ENCODE data around the gene TSFM. TPM values are rescaled to one million over a fixed set of nuclear protein-coding genes. Genes with fewer than 3 reads are reported as not detected.
A peak's percentile ranks its signal among the peaks of the same experiment; 100 is the strongest.

TSFM gene
- total and polyA plus RNA-seq, 2 of the 13 experiments (the other 11 are each of a cell fraction or from before 2014, with no cell fraction given), result 29.8 to 68.3 TPM

- TF ChIP-seq, protein P1, sequence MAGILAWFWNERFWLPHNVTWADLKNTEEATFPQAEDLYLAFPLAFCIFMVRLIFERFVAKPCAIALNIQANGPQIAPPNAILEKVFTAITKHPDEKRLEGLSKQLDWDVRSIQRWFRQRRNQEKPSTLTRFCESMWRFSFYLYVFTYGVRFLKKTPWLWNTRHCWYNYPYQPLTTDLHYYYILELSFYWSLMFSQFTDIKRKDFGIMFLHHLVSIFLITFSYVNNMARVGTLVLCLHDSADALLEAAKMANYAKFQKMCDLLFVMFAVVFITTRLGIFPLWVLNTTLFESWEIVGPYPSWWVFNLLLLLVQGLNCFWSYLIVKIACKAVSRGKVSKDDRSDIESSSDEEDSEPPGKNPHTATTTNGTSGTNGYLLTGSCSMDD (CRISPR knock-in tag; IDR thresholded peaks at IDR 0.05), result no peak
- TF ChIP-seq ZNF33B (CRISPR knock-in tag; IDR thresholded peaks at IDR 0.05), result no peak
- TF ChIP-seq EHMT2 (IDR thresholded peaks at IDR 0.05; ENCODE audit: borderline replicate concordance, low read depth, low read length), result no peak
- peak; percentile 94 for TF ChIP-seq FOXO1 (CRISPR knock-in tag; IDR thresholded peaks at IDR 0.05)
- TF ChIP-seq HDAC6 (IDR thresholded peaks at IDR 0.05; ENCODE audit: low read depth, low read length), result no peak
- TF ChIP-seq ZNF350 (CRISPR knock-in tag; IDR thresholded peaks at IDR 0.05; ENCODE audit: borderline replicate concordance, low read depth), result peak; percentile 87
- TF ChIP-seq, protein P2, sequence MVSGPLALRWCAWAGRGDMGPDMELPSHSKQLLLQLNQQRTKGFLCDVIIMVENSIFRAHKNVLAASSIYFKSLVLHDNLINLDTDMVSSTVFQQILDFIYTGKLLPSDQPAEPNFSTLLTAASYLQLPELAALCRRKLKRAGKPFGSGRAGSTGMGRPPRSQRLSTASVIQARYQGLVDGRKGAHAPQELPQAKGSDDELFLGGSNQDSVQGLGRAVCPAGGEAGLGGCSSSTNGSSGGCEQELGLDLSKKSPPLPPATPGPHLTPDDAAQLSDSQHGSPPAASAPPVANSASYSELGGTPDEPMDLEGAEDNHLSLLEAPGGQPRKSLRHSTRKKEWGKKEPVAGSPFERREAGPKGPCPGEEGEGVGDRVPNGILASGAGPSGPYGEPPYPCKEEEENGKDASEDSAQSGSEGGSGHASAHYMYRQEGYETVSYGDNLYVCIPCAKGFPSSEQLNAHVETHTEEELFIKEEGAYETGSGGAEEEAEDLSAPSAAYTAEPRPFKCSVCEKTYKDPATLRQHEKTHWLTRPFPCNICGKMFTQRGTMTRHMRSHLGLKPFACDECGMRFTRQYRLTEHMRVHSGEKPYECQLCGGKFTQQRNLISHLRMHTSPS (CRISPR knock-in tag; IDR thresholded peaks at IDR 0.05; ENCODE audit: low read depth), result no peak
- TF ChIP-seq TAF15 (IDR thresholded peaks at IDR 0.05; ENCODE audit: low read depth, low read length, poor library complexity, severe bottlenecking), result peak; percentile 38
- no peak for TF ChIP-seq SKI (IDR thresholded peaks at IDR 0.05; ENCODE audit: partially characterized antibody)
- TF ChIP-seq ZSCAN12 (CRISPR knock-in tag; IDR thresholded peaks at IDR 0.05), result no peak
- TF ChIP-seq ZBTB39 (CRISPR knock-in tag; IDR thresholded peaks at IDR 0.05), result no peak
- no peak for TF ChIP-seq ISX (CRISPR knock-in tag; conservative IDR thresholded peaks at IDR 0.05)
- peak; percentile 88 for TF ChIP-seq TBX2 (CRISPR knock-in tag; IDR thresholded peaks at IDR 0.05; ENCODE audit: borderline replicate concordance)
- no peak for TF ChIP-seq ZNF816 (CRISPR knock-in tag; IDR thresholded peaks at IDR 0.05; ENCODE audit: borderline replicate concordance)
- TF ChIP-seq ZNF234 (CRISPR knock-in tag; conservative IDR thresholded peaks at IDR 0.05), result 0 out of 2 replicates have a peak, but pooled peaks have one; percentile 48
- TF ChIP-seq NR1H2 (CRISPR knock-in tag; IDR thresholded peaks at IDR 0.05; ENCODE audit: borderline replicate concordance, low read depth), result no peak
- TF ChIP-seq TRIM24 (CRISPR knock-in tag; IDR thresholded peaks at IDR 0.05), result no peak
- TF ChIP-seq, protein P3, sequence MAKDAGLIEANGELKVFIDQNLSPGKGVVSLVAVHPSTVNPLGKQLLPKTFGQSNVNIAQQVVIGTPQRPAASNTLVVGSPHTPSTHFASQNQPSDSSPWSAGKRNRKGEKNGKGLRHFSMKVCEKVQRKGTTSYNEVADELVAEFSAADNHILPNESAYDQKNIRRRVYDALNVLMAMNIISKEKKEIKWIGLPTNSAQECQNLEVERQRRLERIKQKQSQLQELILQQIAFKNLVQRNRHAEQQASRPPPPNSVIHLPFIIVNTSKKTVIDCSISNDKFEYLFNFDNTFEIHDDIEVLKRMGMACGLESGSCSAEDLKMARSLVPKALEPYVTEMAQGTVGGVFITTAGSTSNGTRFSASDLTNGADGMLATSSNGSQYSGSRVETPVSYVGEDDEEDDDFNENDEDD (CRISPR knock-in tag; IDR thresholded peaks at IDR 0.05; ENCODE audit: borderline replicate concordance), result peak; percentile 64; the same call in 1 of the 2 replicates
- no peak for TF ChIP-seq SMAD9 (CRISPR knock-in tag; IDR thresholded peaks at IDR 0.05)
- TF ChIP-seq ZKSCAN5 (CRISPR knock-in tag; IDR thresholded peaks at IDR 0.05), result no peak
- TF ChIP-seq, protein P4, sequence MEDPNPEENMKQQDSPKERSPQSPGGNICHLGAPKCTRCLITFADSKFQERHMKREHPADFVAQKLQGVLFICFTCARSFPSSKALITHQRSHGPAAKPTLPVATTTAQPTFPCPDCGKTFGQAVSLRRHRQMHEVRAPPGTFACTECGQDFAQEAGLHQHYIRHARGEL (CRISPR knock-in tag; IDR thresholded peaks at IDR 0.05), result no peak
- TF ChIP-seq MEIS1 (CRISPR knock-in tag; IDR thresholded peaks at IDR 0.05; ENCODE audit: borderline replicate concordance), result no peak
- TF ChIP-seq CC2D1A (CRISPR knock-in tag; IDR thresholded peaks at IDR 0.05), result peak; percentile 34; the same call in 1 of the 2 replicates
- TF ChIP-seq ZNF7 (CRISPR knock-in tag; IDR thresholded peaks at IDR 0.05), result no peak
Measured at GRCh38 chr12:57782608-57783465, at the start of gene TSFM (continued).
